Measurements from ENCODE around the gene ZMYND8.
A peak's percentile ranks its signal among the peaks of the same experiment; 100 is the strongest.
"Not testable (repeated sequence)": the region's sequence is repeated elsewhere in the genome, so short reads cannot be mapped to it uniquely, and the experiment has no call there.

The ZMYND8 gene

GRCh38 chr20:47196091-47197081, 160.1 kb downstream of the ZMYND8 start:
- peak; percentile 19 for DNase-seq

- no peak for DNase-seq
Observed at GRCh38 chr20:47195573-47195972, 160.9 kb downstream of the ZMYND8 start.

GRCh38 chr20:47191956-47192355, 164.5 kb downstream of the ZMYND8 start:
- no peak for DNase-seq

- DNase-seq = no peak
Observed at GRCh38 chr20:47191074-47191673, 165.3 kb downstream of the ZMYND8 start.

GRCh38 chr20:47189060-47189459, 167.4 kb downstream of the ZMYND8 start:
- DNase-seq = no peak

GRCh38 chr20:47188540-47188939, 168.0 kb downstream of the ZMYND8 start:
- no peak for DNase-seq

GRCh38 chr20:47187450-47188195, 168.9 kb downstream of the ZMYND8 start:
- no peak for DNase-seq

GRCh38 chr20:47183367-47183766, 173.1 kb downstream of the ZMYND8 start:
- no peak for DNase-seq

GRCh38 chr20:47181056-47181862, 175.2 kb downstream of the ZMYND8 start:
- no peak for DNase-seq

- no peak for DNase-seq
Observed at GRCh38 chr20:47179267-47179666, 177.2 kb downstream of the ZMYND8 start.

GRCh38 chr20:47178851-47179250, 177.6 kb downstream of the ZMYND8 start:
- DNase-seq = no peak

- no peak for DNase-seq
Observed at GRCh38 chr20:47178277-47178676, 178.2 kb downstream of the ZMYND8 start.

- DNase-seq = not testable (repeated sequence)
Observed at GRCh38 chr20:47176217-47176616, 180.3 kb downstream of the ZMYND8 start.

GRCh38 chr20:47175493-47175892, 181.0 kb downstream of the ZMYND8 start:
- DNase-seq = no peak

GRCh38 chr20:47174456-47175243, 181.8 kb downstream of the ZMYND8 start:
- DNase-seq = no peak

- DNase-seq = no peak
Observed at GRCh38 chr20:47173596-47174216, 182.8 kb downstream of the ZMYND8 start.

- DNase-seq = no peak
Observed at GRCh38 chr20:47172579-47172978, 183.9 kb downstream of the ZMYND8 start.

- no peak for DNase-seq
Observed at GRCh38 chr20:47167846-47168245, 188.7 kb downstream of the ZMYND8 start.

- no peak for DNase-seq
Observed at GRCh38 chr20:47165376-47165865, 191.1 kb downstream of the ZMYND8 start.

GRCh38 chr20:47164140-47164539, 192.4 kb downstream of the ZMYND8 start:
- DNase-seq = no peak

GRCh38 chr20:47161411-47161810, 195.1 kb downstream of the ZMYND8 start:
- DNase-seq = no peak
